SJCRH30 (cell line): ENCODE data around the gene RABEP2. TPM values are rescaled to one million over a fixed set of nuclear protein-coding genes. Genes with fewer than 3 reads are reported as not detected.
"Not testable (repeated sequence)": the region's sequence is repeated elsewhere in the genome, so short reads cannot be mapped to it uniquely, and the experiment has no call there.

Experiments used
- DNase-seq, 2 experiments: peaks; one replicate each; pipeline ENCODE4 v3.0.0-alpha.2; 2015 to 2020
- H3K27ac ChIP-seq: fragments of 250-450 bp; sonication (Bioruptor Pico); 2 replicates; pipeline ENCODE4 v1.5.1; 2020; ENCODE audit warnings: mild to moderate bottlenecking, moderate library complexity
- H3K27me3 ChIP-seq: fragments of 250-450 bp; sonication (Bioruptor Pico); 2 replicates; pipeline ENCODE4 v1.5.1; 2020; ENCODE audit warnings: mild to moderate bottlenecking, moderate library complexity
- H3K36me3 ChIP-seq: fragments of 250-450 bp; sonication (Bioruptor Pico); 2 replicates; pipeline ENCODE4 v1.5.1; 2020; ENCODE audit warnings: mild to moderate bottlenecking, moderate library complexity
- H3K4me1 ChIP-seq: fragments of 250-450 bp; sonication (Bioruptor Pico); 2 replicates; pipeline ENCODE4 v1.5.1; 2020; ENCODE audit warnings: mild to moderate bottlenecking, moderate library complexity
- H3K4me3 ChIP-seq: fragments of 250-450 bp; sonication (Bioruptor Pico); 2 replicates; pipeline ENCODE4 v1.5.1; 2020; ENCODE audit warnings: mild to moderate bottlenecking, moderate library complexity
- H3K9me3 ChIP-seq: fragments of 250-450 bp; sonication (Bioruptor Pico); replicated peaks from 2 replicates; pipeline ENCODE4 v1.5.1; 2020; ENCODE audit warnings: mild to moderate bottlenecking, moderate library complexity
- total RNA-seq: library from RNA; depleted of rRNA; stranded (reverse); fragments of >200 nt; shearing (Covaris generic); gene quantifications from 2 replicates; pipeline ENCODE4 v1.2.3, GENCODE V29; 2014

Gene RABEP2
- total RNA-seq, 1 experiment from 2014 or later, result 7.4 TPM

- peaks cover 9% of the 10 kb centered on the region for H3K36me3 ChIP-seq
- peaks cover 21% of the 10 kb centered on the region for H3K4me1 ChIP-seq
- no peak overlapping the region for H3K4me3 ChIP-seq
- H3K9me3 ChIP-seq, result no peaks in the 10 kb centered on the region
- peak; percentile 62 to 74 for DNase-seq
- H3K27me3 ChIP-seq, result no peaks in the 10 kb centered on the region
- H3K27ac ChIP-seq, result no peak overlapping the region
These were observed 42.4 kb downstream of the RABEP2 start for GRCh38 chr16:28882551-28883160.

- not testable (repeated sequence) for H3K36me3 ChIP-seq, H3K27ac ChIP-seq, H3K9me3 ChIP-seq, DNase-seq, H3K4me3 ChIP-seq, H3K27me3 ChIP-seq
- peaks cover 29% of the 10 kb centered on the region for H3K4me1 ChIP-seq
These were observed 43.5 kb downstream of the RABEP2 start for GRCh38 chr16:28881565-28881964.

- Histone ChIP-seq H3K9me3 (no peaks in the 10 kb centered on the region), H3K36me3 (peaks cover 3% of the 10 kb centered on the region), H3K27me3 (no peaks in the 10 kb centered on the region), H3K27ac (no peak overlapping the region; the same call in 1 of the 2 replicates), H3K4me1 (peaks cover 35% of the 10 kb centered on the region), H3K4me3 (peak overlapping the region; percentile 67)
- no peak for DNase-seq
These were observed 44.1 kb downstream of the RABEP2 start for GRCh38 chr16:28880955-28881354.

- Histone ChIP-seq H3K4me3 (peak overlapping the region; percentile 67), H3K9me3 (no peaks in the 10 kb centered on the region)
- DNase-seq, result peak in 1 of 2 experiments; percentile 90
These were observed 44.5 kb downstream of the RABEP2 start for GRCh38 chr16:28880589-28880915.

GRCh38 chr16:28879841-28880588 is 45.0 kb downstream of the RABEP2 start:
- Histone ChIP-seq H3K36me3 (peaks cover 3% of the 10 kb centered on the region), H3K9me3 (no peaks in the 10 kb centered on the region), H3K4me1 (peaks cover 44% of the 10 kb centered on the region), H3K27me3 (no peaks in the 10 kb centered on the region), H3K27ac (peak overlapping the region; percentile 81), H3K4me3 (peak overlapping the region; percentile 67)
- peak; percentile 92 to 95 for DNase-seq

More at GRCh38 chr16:28880589-28880915, 44.5 kb downstream of the RABEP2 start:
- peak overlapping the region; percentile 81; the same call in 1 of the 2 replicates for H3K27ac ChIP-seq
- peaks cover 3% of the 10 kb centered on the region for H3K36me3 ChIP-seq
- H3K27me3 ChIP-seq, result no peaks in the 10 kb centered on the region
- H3K4me1 ChIP-seq, result peaks cover 39% of the 10 kb centered on the region

GRCh38 chr16:28879261-28879840 is 45.7 kb downstream of the RABEP2 start:
- H3K4me1 ChIP-seq, result peaks cover 51% of the 10 kb centered on the region
- peak overlapping the region; percentile 67 for H3K4me3 ChIP-seq
- no peak for DNase-seq
- H3K9me3 ChIP-seq, result no peaks in the 10 kb centered on the region
- peak overlapping the region; percentile 81; the same call in 1 of the 2 replicates for H3K27ac ChIP-seq
- H3K27me3 ChIP-seq, result no peaks in the 10 kb centered on the region
- peaks cover 3% of the 10 kb centered on the region for H3K36me3 ChIP-seq

GRCh38 chr16:28878083-28878926 is 46.7 kb downstream of the RABEP2 start, which contains the start of gene ATP2A1:
ATP2A1 (plus strand) TSS chr16:28878488; CDS start chr16:28878672, 184 bp downstream.
- Histone ChIP-seq H3K36me3 (no peaks in the 10 kb centered on the region; the same call in 1 of the 2 replicates), H3K27me3 (no peaks in the 10 kb centered on the region), H3K4me3 (peak within 1 kb of the TSS; percentile 67), H3K27ac (peak within 1 kb of the TSS; percentile 93), H3K9me3 (no peaks in the 10 kb centered on the region), H3K4me1 (peaks cover 55% of the 10 kb centered on the region)
- peak; percentile 60 to 62 for DNase-seq

- Histone ChIP-seq H3K36me3 (no peaks in the 10 kb centered on the region; the same call in 1 of the 2 replicates), H3K9me3 (no peaks in the 10 kb centered on the region), H3K4me1 (peaks cover 51% of the 10 kb centered on the region), H3K4me3 (peak overlapping the region; percentile 67), H3K27ac (peak overlapping the region; percentile 93; the same call in 1 of the 2 replicates), H3K27me3 (no peaks in the 10 kb centered on the region)
- peak in 1 of 2 experiments; percentile 39 for DNase-seq
These were observed 47.4 kb downstream of the RABEP2 start for GRCh38 chr16:28877655-28878000.

GRCh38 chr16:28876973-28877654 is 47.9 kb downstream of the RABEP2 start:
- Histone ChIP-seq H3K9me3 (no peaks in the 10 kb centered on the region), H3K27ac (peak overlapping the region; percentile 93), H3K4me1 (peaks cover 46% of the 10 kb centered on the region), H3K4me3 (peak overlapping the region; percentile 30), H3K27me3 (no peaks in the 10 kb centered on the region), H3K36me3 (no peaks in the 10 kb centered on the region; the same call in 1 of the 2 replicates)
- peak; percentile 90 to 91 for DNase-seq

GRCh38 chr16:28876019-28876659 is 48.9 kb downstream of the RABEP2 start:
- peak; percentile 30 to 53 for DNase-seq
- H3K4me1 ChIP-seq, result peaks cover 44% of the 10 kb centered on the region
- H3K4me3 ChIP-seq, result peak overlapping the region; percentile 30

GRCh38 chr16:28875134-28876018 is 49.7 kb downstream of the RABEP2 start:
- H3K4me3 ChIP-seq, result peak overlapping the region; percentile 30
- H3K27ac ChIP-seq, result peak overlapping the region; percentile 93

More at GRCh38 chr16:28876019-28876659, 48.9 kb downstream of the RABEP2 start:
- Histone ChIP-seq H3K27me3 (no peaks in the 10 kb centered on the region), H3K27ac (peak overlapping the region; percentile 93), H3K36me3 (peaks cover under 1% of the 10 kb centered on the region; the same call in 1 of the 2 replicates), H3K9me3 (no peaks in the 10 kb centered on the region)

GRCh38 chr16:28874406-28874805 is 50.6 kb downstream of the RABEP2 start:
- H3K9me3 ChIP-seq, result no peaks in the 10 kb centered on the region
- peaks cover 39% of the 10 kb centered on the region for H3K4me1 ChIP-seq
- no peak for DNase-seq
- H3K36me3 ChIP-seq, result peaks cover 14% of the 10 kb centered on the region
- no peaks in the 10 kb centered on the region for H3K27me3 ChIP-seq
- H3K27ac ChIP-seq, result no peak overlapping the region
- no peak overlapping the region for H3K4me3 ChIP-seq

More at GRCh38 chr16:28875134-28876018, 49.7 kb downstream of the RABEP2 start:
- peaks cover 5% of the 10 kb centered on the region; the same call in 1 of the 2 replicates for H3K36me3 ChIP-seq
- H3K4me1 ChIP-seq, result peaks cover 39% of the 10 kb centered on the region
- DNase-seq, result peak; percentile 94
- no peaks in the 10 kb centered on the region for H3K27me3 ChIP-seq
- H3K9me3 ChIP-seq, result no peaks in the 10 kb centered on the region
